HL-60 (cell line): Measurements from ENCODE around the gene OR1F1.

Source experiments
- CTCF ChIP-seq: IDR thresholded peaks from one replicate; pipeline ENCODE4 v1.5.1; 2011; ENCODE audit warnings: low read length, control low read depth, inconsistent platforms; ENCODE audit not compliant: insufficient read depth
- GABPA ChIP-seq: IDR thresholded peaks from 2 replicates; pipeline ENCODE4 v1.6.1; 2012; ENCODE audit warnings: low read depth
- POLR2AphosphoS5 ChIP-seq: IDR thresholded peaks from 2 replicates; pipeline ENCODE4 v1.6.1; 2012; ENCODE audit warnings: low read depth
- SPI1 ChIP-seq: IDR thresholded peaks from 2 replicates; pipeline ENCODE4 v1.6.1; 2012; ENCODE audit warnings: low read depth, mild to moderate bottlenecking, borderline replicate concordance
- TF ChIP-seq, protein P1 (sequence below): IDR thresholded peaks from 2 replicates; pipeline ENCODE4 v1.6.1; 2012; ENCODE audit warnings: low read depth; ENCODE audit not compliant: insufficient replicate concordance

DNA sequence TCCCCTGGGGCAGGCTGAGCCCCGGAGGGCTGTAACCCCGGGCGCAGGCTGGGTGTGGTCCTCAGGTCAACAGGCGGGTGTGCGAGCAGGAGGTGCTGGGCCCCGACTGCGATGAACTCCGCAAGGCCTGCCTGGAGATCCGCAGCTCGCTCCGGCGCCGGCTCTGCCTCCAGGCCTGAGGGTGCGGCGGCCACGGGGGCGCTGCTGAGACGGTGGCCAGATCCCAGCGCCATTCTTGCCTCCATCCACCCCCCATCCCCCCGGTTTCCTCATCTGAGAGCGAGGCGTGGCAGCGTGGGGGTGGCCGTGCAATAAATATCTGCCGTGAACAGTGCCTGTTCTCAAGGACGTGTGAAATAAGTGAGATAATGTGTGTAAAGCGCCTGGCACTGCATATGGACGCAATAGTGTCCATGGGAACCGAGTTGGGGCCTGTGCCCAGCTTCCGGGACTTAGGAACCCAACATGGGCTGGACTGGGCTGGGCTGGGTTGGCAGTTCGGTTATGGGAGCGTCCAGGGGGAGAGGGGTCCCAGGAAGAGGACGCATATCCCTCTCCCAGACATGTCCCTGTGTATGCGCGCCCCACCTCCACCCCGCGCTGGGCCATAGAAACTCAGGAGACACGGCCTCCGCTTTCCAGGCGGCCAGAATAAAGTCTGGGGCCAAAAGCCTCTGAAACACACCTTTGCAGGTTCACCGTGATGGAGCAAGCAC lies 38.2 kb upstream of the OR1F1 start:
- TF ChIP-seq CTCF (no peak), GABPA (no peak), POLR2AphosphoS5 (no peak), SPI1 (no peak; the same call in 1 of the 2 replicates)
- TF ChIP-seq, protein P1, sequence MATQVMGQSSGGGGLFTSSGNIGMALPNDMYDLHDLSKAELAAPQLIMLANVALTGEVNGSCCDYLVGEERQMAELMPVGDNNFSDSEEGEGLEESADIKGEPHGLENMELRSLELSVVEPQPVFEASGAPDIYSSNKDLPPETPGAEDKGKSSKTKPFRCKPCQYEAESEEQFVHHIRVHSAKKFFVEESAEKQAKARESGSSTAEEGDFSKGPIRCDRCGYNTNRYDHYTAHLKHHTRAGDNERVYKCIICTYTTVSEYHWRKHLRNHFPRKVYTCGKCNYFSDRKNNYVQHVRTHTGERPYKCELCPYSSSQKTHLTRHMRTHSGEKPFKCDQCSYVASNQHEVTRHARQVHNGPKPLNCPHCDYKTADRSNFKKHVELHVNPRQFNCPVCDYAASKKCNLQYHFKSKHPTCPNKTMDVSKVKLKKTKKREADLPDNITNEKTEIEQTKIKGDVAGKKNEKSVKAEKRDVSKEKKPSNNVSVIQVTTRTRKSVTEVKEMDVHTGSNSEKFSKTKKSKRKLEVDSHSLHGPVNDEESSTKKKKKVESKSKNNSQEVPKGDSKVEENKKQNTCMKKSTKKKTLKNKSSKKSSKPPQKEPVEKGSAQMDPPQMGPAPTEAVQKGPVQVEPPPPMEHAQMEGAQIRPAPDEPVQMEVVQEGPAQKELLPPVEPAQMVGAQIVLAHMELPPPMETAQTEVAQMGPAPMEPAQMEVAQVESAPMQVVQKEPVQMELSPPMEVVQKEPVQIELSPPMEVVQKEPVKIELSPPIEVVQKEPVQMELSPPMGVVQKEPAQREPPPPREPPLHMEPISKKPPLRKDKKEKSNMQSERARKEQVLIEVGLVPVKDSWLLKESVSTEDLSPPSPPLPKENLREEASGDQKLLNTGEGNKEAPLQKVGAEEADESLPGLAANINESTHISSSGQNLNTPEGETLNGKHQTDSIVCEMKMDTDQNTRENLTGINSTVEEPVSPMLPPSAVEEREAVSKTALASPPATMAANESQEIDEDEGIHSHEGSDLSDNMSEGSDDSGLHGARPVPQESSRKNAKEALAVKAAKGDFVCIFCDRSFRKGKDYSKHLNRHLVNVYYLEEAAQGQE = no peak
